ENCODE measurements around the gene HS3ST3B1.

The HS3ST3B1 gene

DNA sequence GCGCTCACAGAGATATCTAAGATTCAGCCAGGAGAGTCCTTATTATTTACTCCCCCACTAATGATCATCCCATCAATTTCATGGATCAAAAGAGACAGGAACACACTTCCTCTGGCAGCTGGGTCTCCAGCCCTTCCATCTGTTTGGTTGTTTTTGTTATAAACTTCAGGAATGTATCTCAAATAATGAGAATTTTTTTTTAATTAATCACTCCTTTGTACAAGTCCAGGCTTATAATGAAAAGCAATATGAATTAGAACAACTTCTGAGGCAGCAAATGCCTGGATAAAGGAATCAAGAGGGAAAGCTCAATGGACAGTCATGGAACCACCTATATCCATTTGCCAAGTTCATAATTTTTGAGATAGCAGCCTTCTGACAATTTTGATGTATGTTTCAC is 73.4 kb downstream of the HS3ST3B1 start:
- H3K27ac ChIP-seq (ENCODE audit: low read depth, low read length): no peak overlapping the region
- no peaks in the 10 kb centered on the region for H3K79me2 ChIP-seq (ENCODE audit: control insufficient read depth, insufficient read depth, low read length, poor library complexity)
- no peak overlapping the region for H3K9ac ChIP-seq (ENCODE audit: low read length)
- no peak overlapping the region for H4K12ac ChIP-seq (ENCODE audit: low read depth, low read length)
- H3K14ac ChIP-seq (ENCODE audit: low read length): no peak overlapping the region
- H3K27me3 ChIP-seq (ENCODE audit: insufficient read depth, low read length): no peaks in the 10 kb centered on the region
- no peaks in the 10 kb centered on the region for H3K36me3 ChIP-seq (ENCODE audit: control insufficient read depth in 1 of 2, insufficient read depth in 2 of 2, low read length in 2 of 2)
- no CpG with 5 or more reads among the region's 1 CpG for WGBS (ENCODE audit: extremely low coverage, insufficient coverage, insufficient read length)
- no peak overlapping the region for H2AFZ ChIP-seq (ENCODE audit: insufficient read depth, low read length, poor library complexity)
- no peak overlapping the region for H3K4ac ChIP-seq (ENCODE audit: low read depth, low read length)
- H2BK5ac ChIP-seq (ENCODE audit: low read depth, low read length, poor library complexity): no peak overlapping the region
- H2BK120ac ChIP-seq (ENCODE audit: insufficient read depth, low read length, poor library complexity): no peak overlapping the region
- H4K91ac ChIP-seq (ENCODE audit: low read depth, low read length): no peak overlapping the region
- no peak overlapping the region for H3K23ac ChIP-seq (ENCODE audit: low read length)
- no peak overlapping the region for H3K4me3 ChIP-seq (ENCODE audit: low read depth, low read length)
- H3K18ac ChIP-seq (ENCODE audit: low read length): no peak overlapping the region
- H2BK12ac ChIP-seq (ENCODE audit: low read length): no peak overlapping the region
- no peaks in the 10 kb centered on the region for H3K79me1 ChIP-seq (ENCODE audit: low read length)
- peaks cover 3 to 4% of the 10 kb centered on the region in 2 experiments for H3K4me1 ChIP-seq (ENCODE audit: control insufficient read depth in 1 of 2, insufficient read depth in 2 of 2, low read length in 2 of 2)
- no peak overlapping the region for H3K4me2 ChIP-seq (ENCODE audit: low read length)
- no peak overlapping the region for H4K8ac ChIP-seq (ENCODE audit: low read depth, low read length)
- no peak for DNase-seq
- no peaks in the 10 kb centered on the region for H3K9me3 ChIP-seq (ENCODE audit: insufficient read depth, low read depth, low read length)
- H2AK5ac ChIP-seq (ENCODE audit: low read length): no peak overlapping the region

GRCh38 chr17:14376666-14377065 is 75.8 kb downstream of the HS3ST3B1 start:
- no peak overlapping the region for H4K91ac ChIP-seq (ENCODE audit: low read depth, low read length)
- peaks cover 3 to 4% of the 10 kb centered on the region in 2 experiments for H3K4me1 ChIP-seq (ENCODE audit: control insufficient read depth in 1 of 2, insufficient read depth in 2 of 2, low read length in 2 of 2)
- H2AK5ac ChIP-seq (ENCODE audit: low read length): no peak overlapping the region
- no peaks in the 10 kb centered on the region for H3K79me1 ChIP-seq (ENCODE audit: low read length)
- H2AFZ ChIP-seq (ENCODE audit: insufficient read depth, low read length, poor library complexity): no peak overlapping the region
- no peak overlapping the region for H2BK12ac ChIP-seq (ENCODE audit: low read length)
- no peaks in the 10 kb centered on the region for H3K9me3 ChIP-seq (ENCODE audit: insufficient read depth, low read depth, low read length)
- H2BK120ac ChIP-seq (ENCODE audit: insufficient read depth, low read length, poor library complexity): no peak overlapping the region
- no peaks in the 10 kb centered on the region for H3K27me3 ChIP-seq (ENCODE audit: insufficient read depth, low read length)
- no peak overlapping the region for H4K12ac ChIP-seq (ENCODE audit: low read depth, low read length)
- no peak overlapping the region for H2BK5ac ChIP-seq (ENCODE audit: low read depth, low read length, poor library complexity)
- H3K27ac ChIP-seq (ENCODE audit: low read depth, low read length): no peak overlapping the region
- H3K4ac ChIP-seq (ENCODE audit: low read depth, low read length): no peak overlapping the region
- H3K18ac ChIP-seq (ENCODE audit: low read length): no peak overlapping the region
- no peaks in the 10 kb centered on the region for H3K36me3 ChIP-seq (ENCODE audit: control insufficient read depth in 1 of 2, insufficient read depth in 2 of 2, low read length in 2 of 2)
- no peak overlapping the region for H3K9ac ChIP-seq (ENCODE audit: low read length)
- no peak for DNase-seq
- no peaks in the 10 kb centered on the region for H3K79me2 ChIP-seq (ENCODE audit: control insufficient read depth, insufficient read depth, low read length, poor library complexity)
- H3K14ac ChIP-seq (ENCODE audit: low read length): no peak overlapping the region
- no peak overlapping the region for H4K8ac ChIP-seq (ENCODE audit: low read depth, low read length)
- no peak overlapping the region for H3K4me3 ChIP-seq (ENCODE audit: low read depth, low read length)
- H3K23ac ChIP-seq (ENCODE audit: low read length): no peak overlapping the region
- no peak overlapping the region for H3K4me2 ChIP-seq (ENCODE audit: low read length)
- WGBS (ENCODE audit: extremely low coverage, insufficient coverage, insufficient read length): no CpG with 5 or more reads among the region's 3 CpGs

GRCh38 chr17:14381606-14382005 is 80.7 kb downstream of the HS3ST3B1 start:
- no peak overlapping the region for H2BK5ac ChIP-seq (ENCODE audit: low read depth, low read length, poor library complexity)
- H3K9ac ChIP-seq (ENCODE audit: low read length): no peak overlapping the region
- no peak overlapping the region for H2BK12ac ChIP-seq (ENCODE audit: low read length)
- WGBS (ENCODE audit: extremely low coverage, insufficient coverage, insufficient read length): no CpG with 5 or more reads among the region's 6 CpGs
- H3K14ac ChIP-seq (ENCODE audit: low read length): no peak overlapping the region
- H3K4ac ChIP-seq (ENCODE audit: low read depth, low read length): no peak overlapping the region
- H2BK120ac ChIP-seq (ENCODE audit: insufficient read depth, low read length, poor library complexity): no peak overlapping the region
- no peak overlapping the region for H3K4me2 ChIP-seq (ENCODE audit: low read length)
- H4K91ac ChIP-seq (ENCODE audit: low read depth, low read length): no peak overlapping the region
- H3K18ac ChIP-seq (ENCODE audit: low read length): no peak overlapping the region
- no peaks in the 10 kb centered on the region for H3K4me1 ChIP-seq (ENCODE audit: control insufficient read depth in 1 of 2, insufficient read depth in 2 of 2, low read length in 2 of 2)
- H3K36me3 ChIP-seq (ENCODE audit: control insufficient read depth in 1 of 2, insufficient read depth in 2 of 2, low read length in 2 of 2): no peaks in the 10 kb centered on the region
- no peak overlapping the region for H2AFZ ChIP-seq (ENCODE audit: insufficient read depth, low read length, poor library complexity)
- no peak overlapping the region for H2AK5ac ChIP-seq (ENCODE audit: low read length)
- no peak overlapping the region for H4K8ac ChIP-seq (ENCODE audit: low read depth, low read length)
- H3K23ac ChIP-seq (ENCODE audit: low read length): no peak overlapping the region
- H3K27me3 ChIP-seq (ENCODE audit: insufficient read depth, low read length): no peaks in the 10 kb centered on the region
- DNase-seq: no peak
- no peak overlapping the region for H3K27ac ChIP-seq (ENCODE audit: low read depth, low read length)
- no peaks in the 10 kb centered on the region for H3K79me2 ChIP-seq (ENCODE audit: control insufficient read depth, insufficient read depth, low read length, poor library complexity)
- no peak overlapping the region for H3K4me3 ChIP-seq (ENCODE audit: low read depth, low read length)
- no peaks in the 10 kb centered on the region for H3K79me1 ChIP-seq (ENCODE audit: low read length)
- no peaks in the 10 kb centered on the region for H3K9me3 ChIP-seq (ENCODE audit: insufficient read depth, low read depth, low read length)
- no peak overlapping the region for H4K12ac ChIP-seq (ENCODE audit: low read depth, low read length)

DNA sequence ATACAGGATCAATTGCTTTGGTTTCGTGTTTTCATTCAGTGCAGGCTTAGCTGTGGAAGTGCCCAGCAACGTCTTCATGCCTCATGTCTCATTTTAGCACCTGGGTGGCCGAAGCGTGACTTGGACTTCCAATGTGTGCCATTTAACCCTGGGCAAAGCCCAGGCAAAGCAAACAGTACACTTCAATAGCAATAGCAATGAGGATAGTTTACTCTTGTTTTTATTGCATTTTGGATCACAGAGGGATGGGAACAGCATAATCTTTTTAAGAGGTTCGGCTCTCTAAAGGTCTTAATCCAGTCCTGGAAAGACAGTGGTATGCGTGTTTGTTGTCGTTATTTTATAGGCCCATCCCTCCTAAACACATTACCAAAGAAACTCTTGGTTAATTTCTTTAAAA is 86.2 kb downstream of the HS3ST3B1 start:
- H3K9me3 ChIP-seq (ENCODE audit: insufficient read depth, low read depth, low read length): no peaks in the 10 kb centered on the region
- H3K79me1 ChIP-seq (ENCODE audit: low read length): no peaks in the 10 kb centered on the region
- H4K12ac ChIP-seq (ENCODE audit: low read depth, low read length): peak overlapping the region; percentile 30
- DNase-seq: no peak
- H3K9ac ChIP-seq (ENCODE audit: low read length): no peak overlapping the region
- H3K4me1 ChIP-seq (ENCODE audit: control insufficient read depth in 1 of 2, insufficient read depth in 2 of 2, low read length in 2 of 2): no peaks in the 10 kb centered on the region
- no peak overlapping the region for H2AK5ac ChIP-seq (ENCODE audit: low read length)
- H3K27me3 ChIP-seq (ENCODE audit: insufficient read depth, low read length): no peaks in the 10 kb centered on the region
- H3K4me2 ChIP-seq (ENCODE audit: low read length): no peak overlapping the region
- H4K91ac ChIP-seq (ENCODE audit: low read depth, low read length): no peak overlapping the region
- no peak overlapping the region for H3K4me3 ChIP-seq (ENCODE audit: low read depth, low read length)
- no peak overlapping the region for H2BK120ac ChIP-seq (ENCODE audit: insufficient read depth, low read length, poor library complexity)
- H3K79me2 ChIP-seq (ENCODE audit: control insufficient read depth, insufficient read depth, low read length, poor library complexity): no peaks in the 10 kb centered on the region
- no peak overlapping the region for H3K14ac ChIP-seq (ENCODE audit: low read length)
- H3K18ac ChIP-seq (ENCODE audit: low read length): no peak overlapping the region
- H3K27ac ChIP-seq (ENCODE audit: low read depth, low read length): no peak overlapping the region
- H3K4ac ChIP-seq (ENCODE audit: low read depth, low read length): no peak overlapping the region
- no CpG with 5 or more reads among the region's 7 CpGs for WGBS (ENCODE audit: extremely low coverage, insufficient coverage, insufficient read length)
- H3K36me3 ChIP-seq (ENCODE audit: control insufficient read depth in 1 of 2, insufficient read depth in 2 of 2, low read length in 2 of 2): no peaks in the 10 kb centered on the region
- no peak overlapping the region for H2BK12ac ChIP-seq (ENCODE audit: low read length)
- no peak overlapping the region for H3K23ac ChIP-seq (ENCODE audit: low read length)
- H2AFZ ChIP-seq (ENCODE audit: insufficient read depth, low read length, poor library complexity): no peak overlapping the region
- no peak overlapping the region for H4K8ac ChIP-seq (ENCODE audit: low read depth, low read length)
- no peak overlapping the region for H2BK5ac ChIP-seq (ENCODE audit: low read depth, low read length, poor library complexity)
